HG03139 (cell line): ENCODE measurements around the gene CDC42BPG.
"Not testable (repeated sequence)": the region's sequence is repeated elsewhere in the genome, so short reads cannot be mapped to it uniquely, and the experiment has no call there.

Source experiments
- ATAC-seq: cut with Tn5 transposase; IDR thresholded peaks from one replicate; pipeline ENCODE4 v1.9.1; 2021; ENCODE audit not compliant: unreplicated experiment

Gene CDC42BPG

DNA sequence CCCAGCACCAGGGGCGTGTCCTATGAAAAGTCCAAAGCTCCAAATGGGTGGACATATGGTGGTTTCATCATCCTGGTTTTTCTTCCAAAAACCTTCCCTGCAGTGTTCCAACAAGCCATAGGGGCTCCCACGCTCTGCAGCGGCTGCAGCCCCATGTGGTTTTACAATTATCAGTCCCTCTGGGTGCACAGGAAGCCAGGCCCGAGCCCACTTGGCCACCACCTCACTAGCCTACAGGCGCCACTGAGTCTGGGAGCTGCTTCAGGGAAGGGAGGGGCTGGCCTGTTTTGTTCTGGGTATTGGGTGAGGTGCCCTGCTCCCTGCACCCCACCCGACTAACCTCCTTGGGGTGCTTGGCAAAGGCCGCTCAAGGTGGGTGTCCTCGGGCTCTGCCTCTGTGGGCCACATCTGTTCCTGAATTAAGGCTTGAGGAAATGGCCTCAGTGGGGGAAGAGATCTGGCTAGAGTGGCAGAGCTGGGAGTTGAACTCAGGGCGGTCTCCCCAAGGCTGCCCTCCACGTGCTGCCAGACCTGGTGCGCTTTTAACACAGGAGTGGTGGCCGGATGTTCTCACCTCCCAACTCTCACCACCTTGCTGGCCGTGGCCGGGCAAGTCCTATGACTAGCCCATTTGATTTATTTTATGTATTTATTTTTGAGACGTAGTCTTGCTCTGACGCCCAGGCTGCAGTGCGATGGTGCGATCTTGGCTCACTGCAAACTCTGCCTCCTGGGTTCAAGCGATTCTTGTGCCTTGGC is 5.3 kb upstream of the CDC42BPG start:
- no peak for ATAC-seq

DNA sequence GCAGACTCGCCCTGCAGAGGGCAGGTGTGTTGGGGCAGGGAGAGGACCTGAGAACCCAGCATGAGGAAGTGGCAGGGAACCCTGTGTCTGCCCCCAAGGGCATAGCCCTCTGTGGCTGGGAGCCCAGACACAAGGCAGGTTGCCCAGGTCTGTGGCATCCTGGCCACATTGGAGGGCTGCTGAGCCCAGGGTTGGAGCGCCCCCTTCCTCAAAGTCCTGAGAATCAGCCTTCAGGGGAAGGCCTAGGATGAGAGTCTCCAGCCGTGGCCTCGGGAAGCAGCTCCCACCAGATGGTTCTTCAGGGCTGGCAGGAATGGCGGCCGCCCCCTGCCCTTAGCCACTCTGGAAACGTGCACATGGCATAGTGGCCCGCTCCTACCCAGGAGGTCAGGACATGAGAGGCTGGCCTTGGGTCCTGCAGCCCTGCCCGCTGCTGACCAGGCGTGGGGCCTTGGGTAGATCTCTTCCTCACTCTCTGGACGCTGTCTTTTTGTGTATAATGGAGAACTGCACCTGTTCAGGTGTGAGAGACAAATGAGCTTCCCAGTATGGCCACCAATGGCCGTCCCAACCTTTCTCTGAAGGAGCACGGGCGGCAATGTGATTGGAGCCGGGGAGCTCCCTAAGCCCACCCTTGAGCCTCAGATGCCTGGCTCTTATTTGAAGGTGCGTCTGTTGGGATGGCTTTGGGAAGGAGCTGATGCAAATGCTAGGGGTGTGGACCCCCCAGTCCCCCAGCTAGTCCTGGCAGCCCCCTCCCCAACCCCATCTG is 4.6 kb upstream of the CDC42BPG start:
- no peak for ATAC-seq

DNA sequence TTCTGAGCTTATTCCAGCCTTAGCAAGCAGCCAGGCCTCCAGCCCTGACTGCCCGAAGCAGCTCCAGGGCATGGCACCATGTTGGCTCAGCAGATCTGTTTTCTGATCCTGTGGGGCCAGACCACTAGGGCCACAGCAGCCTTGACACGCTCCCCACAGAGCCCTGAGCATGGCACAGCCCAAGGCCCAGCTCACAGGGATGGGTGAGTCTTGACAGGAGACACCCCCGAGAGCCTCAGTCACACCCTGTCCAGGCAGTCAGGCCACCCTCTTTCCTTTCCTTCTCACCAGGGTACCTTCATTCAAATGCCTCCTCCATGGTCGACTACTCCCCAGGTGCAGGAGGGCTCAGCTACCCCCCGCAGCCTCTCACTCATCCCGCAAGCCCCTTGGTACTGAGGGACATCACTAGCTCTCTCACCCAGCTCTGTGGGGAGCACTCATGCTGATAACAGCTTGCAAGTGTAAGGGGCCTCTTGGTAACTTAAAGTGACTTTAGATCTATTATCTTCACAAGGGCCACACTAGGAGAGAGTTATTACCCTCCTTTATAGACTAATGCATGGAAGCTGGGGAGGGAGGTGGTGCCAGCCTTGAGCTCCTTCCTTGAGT is 3.9 kb upstream of the CDC42BPG start:
- no peak for ATAC-seq

DNA sequence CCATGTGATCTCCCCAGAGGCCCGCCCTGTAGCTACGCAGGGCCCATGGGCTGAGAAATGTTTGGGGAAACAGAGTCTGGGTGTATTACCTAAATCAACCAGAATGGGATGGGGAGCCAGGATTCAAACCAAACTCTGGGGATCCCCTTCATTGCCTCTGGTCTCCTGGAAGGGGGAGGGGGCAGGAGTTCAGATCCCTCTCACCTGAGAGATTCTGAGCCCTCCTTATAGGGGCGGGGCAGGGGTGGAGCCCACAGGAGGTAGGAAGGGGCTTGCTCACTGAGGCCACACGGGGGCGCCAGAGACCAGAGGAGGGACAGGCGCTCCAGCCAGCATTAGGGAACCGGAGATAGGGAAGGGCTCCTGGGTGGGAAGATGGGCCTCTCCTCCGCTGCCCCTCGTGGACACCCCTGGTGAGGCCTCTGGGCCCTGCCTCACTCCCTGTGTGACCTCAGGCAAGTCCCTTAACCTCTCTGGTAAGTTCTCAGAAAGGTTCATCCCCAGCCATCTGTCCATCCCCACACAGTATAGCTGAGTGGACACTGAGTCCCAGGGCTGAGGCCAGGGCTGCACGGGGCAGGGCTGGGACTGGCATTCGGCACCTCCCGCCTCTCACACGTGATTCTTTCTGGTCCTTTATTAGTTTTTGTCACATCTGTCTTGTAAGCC is 2.7 kb upstream of the CDC42BPG start:
- no peak for ATAC-seq

DNA sequence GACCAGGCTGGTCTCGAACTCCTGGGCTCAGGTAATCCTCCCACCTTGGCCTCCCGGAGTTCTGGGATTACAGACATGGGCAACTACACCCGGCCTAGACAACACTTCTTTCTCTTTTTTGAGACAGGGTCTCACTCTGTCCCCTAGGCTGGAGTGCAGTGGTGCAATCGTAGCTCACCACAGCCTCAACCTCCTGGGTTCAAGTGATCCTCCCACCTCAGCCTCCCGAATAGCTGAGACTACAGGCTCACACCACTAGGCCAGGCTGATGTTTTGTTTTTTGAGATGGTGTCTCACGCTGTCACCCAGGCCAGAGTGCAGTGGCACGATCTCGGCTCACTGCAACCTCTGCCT is 1.3 kb upstream of the CDC42BPG start:
- ATAC-seq = not testable (repeated sequence)

DNA sequence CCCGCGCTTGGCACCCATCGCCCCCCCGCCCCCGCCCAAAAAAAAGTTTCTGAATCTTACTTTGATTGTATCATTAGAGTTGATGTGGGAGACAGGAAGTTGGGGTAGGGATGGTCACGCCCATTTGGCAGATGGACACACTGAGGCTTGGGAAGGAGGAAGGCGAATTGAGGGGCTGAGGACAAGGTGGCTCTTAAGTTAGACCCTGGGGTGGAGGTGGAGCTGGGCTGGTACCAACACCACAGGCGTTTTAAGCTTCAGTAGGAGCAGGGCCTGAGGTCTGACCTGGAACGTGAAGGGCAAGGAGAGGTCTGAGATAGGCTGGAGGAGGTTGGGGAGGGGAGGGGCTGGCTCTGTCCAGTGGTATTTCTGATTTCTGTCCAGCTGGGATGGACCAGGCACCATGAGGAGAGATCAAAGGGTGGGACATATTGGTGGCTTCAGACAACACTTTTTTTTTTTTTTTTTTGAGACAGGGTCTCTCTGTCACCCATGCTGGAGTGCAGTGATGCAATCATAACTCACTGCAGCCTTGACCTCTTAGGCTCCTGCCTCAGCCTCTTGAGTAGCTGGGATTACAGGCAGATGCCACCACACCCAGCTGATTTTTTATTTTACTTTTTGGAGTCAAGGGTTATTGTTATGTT is 799 bp upstream of the CDC42BPG start:
- ATAC-seq = no peak

DNA sequence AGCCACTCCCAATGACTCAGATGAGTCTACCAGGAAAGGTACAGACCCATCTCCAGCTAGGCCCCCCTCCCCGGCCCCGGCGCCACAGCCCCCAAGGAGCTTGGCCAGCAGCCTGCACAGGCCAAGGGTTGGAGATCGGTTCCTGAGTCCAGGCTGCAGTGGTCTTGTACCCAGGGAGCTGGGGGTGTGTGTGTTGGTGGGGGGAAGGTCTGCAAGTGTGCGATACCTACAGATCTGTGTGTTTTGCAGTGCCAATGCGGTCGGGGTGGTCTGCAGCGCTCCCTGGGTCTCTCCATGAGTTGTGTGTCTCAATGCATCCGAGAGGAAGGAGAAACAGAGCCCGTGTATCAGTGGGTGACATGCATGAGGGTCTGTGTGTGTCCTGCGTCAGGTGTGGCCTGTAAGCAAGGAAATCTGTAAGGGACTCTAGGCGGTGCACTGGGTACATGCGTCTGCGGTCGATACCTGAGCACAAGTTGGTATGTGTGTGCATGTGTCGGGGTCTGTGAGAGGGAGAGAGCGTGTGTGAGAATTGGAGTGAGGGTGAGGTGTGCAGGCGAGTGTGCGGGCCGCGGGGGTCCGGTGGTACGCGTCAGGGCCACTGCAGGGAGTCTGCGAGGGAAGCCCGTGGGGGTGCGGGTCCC is 645 bp downstream of the CDC42BPG start:
- no peak for ATAC-seq

DNA sequence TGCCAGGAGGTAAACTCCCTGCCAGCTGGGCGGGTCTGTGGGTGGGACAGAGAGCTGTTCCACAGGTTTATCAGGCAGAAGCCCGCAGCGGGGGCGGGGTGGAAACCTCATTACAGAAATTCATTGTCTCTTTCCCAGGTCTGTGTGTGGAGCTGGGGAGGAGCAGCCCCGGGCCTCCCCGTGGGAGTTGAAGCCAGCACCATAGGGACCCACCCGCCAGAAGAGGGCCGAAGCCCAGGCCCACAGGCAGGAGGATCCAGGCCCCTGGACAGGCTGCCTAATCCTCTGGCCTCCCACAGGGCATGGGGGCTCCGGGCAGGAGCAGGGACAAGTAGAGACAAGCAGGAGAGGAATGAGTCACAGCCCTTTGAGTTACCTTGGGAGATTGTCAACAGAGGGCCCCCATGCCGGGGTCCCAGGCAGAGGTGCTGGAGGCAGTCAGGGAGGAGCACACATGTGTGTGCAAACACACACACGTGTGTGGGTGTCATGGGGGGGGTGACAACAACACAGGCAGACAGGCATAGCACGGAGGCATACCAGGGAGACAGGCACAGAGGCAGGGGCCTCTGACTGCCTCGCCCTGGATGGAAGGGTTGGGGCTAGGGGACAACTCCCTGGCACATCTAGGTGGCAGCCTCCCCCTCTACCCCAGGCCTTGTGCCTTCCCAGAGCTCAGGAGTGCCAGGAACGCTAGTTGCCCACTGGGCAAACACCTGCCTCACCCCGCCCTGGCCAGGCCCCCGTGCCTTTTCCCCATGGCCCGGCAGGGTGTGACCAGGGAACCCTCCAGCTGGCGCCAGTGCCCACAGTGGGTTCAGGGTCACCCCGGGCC is 1.4 kb downstream of the CDC42BPG start:
- ATAC-seq = no peak

DNA sequence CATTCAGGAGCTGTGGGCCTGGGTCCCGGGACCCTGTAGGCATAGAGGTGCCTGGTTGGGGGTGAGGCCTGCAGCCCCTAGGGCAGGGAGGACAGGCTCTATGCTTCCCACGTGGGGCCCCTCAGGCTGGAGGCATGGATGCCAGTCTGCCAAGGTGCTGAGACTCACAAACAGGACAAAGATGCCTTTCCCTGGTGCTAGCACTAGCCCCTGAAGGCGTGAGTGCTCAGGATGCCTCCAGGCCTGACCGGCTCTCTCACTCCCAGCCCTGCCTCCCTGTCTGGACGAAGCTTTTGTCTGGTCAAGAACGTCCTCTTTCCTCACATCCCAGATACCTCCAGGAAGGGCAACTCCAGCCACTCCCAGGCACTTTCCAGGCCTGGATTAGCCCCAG is 2.1 kb downstream of the CDC42BPG start:
- ATAC-seq = no peak

DNA sequence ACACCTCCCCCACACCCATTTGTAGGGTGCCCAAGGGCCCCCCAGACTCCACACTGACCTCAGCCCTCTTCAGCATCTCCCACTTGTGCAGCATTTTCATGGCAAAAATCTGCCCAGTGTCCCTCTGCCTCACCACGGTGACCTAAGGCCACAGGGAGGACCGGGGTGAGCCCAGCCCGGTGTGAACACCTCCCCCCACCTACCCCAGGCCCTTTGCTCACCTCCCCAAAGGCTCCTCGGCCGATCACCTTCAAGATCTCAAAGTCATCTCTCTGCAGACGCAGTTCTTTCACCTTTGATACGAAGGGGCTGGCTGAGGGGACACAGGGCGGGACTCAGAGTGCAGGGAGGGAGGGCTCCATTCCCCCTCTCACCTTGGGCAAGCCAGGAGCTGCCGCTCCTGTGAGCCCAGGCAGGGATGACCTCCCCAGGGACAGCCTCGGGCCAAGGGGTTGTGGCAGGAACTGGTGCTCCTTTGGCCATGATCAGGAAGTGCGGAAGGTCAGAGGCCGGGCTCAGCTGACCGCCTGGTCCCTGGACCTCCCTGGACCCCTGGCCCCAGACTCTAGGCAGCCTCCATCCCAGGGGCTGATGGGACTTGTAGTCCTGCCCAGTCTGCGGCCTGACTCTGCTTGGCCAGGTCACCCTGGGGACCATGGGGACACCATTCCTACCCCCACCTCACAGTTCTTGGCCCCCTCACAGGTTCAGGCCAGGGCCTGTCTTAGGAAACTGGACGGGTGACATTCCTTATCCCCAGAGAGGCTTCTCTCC is 2.7 kb downstream of the CDC42BPG start:
- ATAC-seq = no peak

DNA sequence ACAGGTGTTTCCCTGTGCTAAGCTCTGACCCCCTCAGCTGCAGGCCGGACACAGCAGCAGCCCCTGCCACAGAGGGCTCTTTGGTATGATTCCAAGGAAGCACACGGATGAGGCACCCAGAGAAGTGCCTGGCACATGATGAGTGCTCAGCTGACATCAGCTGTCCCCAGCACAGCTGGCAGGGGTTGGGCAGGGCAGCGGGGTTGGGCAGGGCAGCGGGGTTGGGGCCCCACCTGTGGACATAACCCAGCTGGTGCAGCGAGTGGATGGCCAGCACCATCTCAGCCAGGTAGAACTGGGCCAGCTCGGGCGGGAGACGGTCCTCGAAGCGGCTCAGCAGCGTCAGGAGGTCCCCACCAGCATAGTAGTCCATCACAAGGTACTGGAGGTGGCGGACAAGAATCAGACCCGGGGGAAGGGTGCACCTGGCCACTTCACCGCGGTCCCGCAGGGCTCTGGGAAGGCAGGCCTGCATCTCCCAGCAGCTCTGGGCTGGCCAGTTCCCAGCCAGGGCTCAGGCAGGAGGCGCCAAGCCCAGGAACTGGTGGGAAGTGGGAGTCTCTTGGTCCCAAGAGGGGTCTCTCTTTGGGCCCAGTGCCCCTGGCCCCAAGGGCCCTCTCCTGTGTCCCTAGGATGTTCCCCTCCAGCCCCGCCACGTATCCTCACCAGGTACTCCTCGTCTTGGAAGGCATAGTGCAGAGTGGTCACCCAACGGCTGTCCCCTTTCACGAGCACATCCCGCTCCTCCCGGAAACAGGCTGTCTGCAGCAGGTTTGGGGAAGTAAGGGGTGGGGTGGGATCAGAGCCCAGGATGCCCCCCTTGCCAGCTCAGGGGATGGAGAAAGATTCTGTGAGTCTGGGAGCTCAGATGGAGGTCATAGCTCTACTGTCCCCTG is 4.3 kb downstream of the CDC42BPG start:
- no peak for ATAC-seq

DNA sequence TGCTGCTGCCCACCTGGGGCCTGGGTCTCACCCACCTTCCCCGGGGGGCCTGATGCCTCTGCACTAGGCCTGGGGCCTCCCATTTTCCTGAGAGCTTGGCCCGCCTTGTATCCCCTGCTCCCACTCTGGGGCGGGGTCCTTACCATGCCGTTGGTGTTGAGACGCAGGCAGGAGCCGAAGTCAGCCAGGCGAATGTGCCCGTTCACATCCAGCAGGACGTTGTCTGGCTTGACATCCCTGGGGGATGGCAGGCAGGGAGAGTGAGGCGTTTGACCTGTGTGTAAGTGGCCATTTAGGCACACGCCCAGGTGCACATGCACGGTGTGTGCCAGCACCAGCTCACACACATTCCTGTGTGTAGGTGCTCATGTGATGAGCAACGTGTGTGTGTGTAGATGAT is 5.1 kb downstream of the CDC42BPG start:
- no peak for ATAC-seq

DNA sequence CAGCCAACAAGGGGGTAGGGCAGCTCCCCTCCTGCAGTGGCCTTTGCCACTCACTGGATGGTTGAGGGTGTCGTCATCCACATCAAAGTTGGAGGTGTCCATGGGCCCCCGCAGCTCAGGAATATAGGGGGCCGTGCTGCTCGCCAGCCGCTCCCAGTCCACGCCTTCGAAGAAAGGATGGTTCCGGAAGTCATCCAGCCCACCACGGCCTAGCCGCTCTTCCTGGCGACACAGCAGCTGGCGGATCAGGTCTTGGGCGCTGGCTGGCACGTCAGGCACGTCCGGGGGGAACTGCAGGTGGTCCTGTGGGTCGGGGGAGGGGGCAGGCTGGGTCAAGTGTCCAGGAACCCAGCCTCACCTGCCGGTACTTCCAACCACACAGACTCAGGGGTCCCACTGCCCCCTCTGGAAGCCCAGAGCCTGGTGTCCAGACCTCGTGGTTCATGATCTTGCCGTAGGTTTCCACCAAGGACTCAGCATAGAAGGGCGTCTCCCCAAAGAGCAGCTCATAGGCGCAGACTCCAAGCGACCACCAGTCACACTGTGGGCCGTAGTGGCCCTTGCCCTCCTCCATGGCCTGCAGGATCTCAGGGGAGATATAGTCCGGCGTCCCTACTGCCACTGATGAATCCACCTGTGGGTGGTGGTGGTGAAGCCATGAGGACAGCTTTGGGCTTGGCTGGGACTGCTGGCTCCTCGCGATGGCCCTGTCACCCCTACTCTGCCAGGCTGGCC is 5.7 kb downstream of the CDC42BPG start:
- ATAC-seq = no peak

DNA sequence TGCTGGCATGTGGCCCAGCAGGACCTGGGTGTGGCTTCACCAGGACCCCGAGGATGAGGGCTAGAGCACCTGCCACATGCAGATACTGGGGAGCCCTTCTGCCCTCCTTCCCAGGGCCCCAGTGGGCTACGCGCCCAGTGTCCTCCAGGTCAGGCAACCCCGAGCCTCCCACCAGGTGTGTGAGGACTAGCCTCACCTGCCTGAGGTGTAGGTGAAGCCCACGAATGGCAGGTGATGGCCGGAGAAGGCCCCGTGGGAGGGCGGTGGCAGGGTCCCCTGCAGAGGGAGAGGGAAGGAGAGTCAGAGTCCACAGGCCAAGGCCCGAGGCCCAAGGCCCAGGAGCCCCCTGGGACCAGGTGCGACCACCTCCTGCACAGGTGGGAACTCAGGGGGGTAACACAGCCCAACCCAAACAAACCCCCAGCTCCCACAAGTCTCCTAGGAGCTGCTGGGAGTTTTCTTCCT is 6.5 kb downstream of the CDC42BPG start:
- no peak for ATAC-seq

DNA sequence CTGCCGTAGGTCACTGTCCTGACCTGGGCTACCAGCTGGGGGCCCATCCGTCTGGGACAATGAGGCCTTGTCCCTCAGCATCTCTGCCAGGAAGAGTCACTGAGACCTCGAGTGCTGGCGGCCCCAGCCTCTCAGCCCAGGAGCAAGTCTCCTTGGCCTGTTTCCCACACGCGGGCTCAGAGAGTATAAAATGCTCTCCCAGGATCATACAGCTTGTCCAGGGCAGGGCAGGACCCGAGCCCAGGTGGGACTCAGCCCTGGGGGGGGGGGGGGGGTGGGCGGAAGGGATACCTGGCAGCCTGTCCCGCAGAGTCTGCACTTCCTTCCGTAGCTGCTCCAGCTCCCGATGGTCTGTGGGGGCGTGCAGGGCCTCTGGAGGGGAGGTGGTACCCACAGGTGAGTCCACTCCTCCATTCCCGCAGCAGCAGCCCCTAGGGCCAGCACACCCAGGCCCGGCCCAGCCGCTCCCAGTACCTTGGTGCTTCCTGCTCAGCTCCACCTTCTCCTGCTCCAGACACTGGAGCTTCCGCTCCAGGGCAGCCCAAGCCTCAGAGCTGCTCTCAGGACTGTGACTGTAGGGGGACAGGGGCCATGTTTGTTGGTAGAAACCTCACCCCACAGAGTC is 7.9 kb downstream of the CDC42BPG start:
- no peak for ATAC-seq

DNA sequence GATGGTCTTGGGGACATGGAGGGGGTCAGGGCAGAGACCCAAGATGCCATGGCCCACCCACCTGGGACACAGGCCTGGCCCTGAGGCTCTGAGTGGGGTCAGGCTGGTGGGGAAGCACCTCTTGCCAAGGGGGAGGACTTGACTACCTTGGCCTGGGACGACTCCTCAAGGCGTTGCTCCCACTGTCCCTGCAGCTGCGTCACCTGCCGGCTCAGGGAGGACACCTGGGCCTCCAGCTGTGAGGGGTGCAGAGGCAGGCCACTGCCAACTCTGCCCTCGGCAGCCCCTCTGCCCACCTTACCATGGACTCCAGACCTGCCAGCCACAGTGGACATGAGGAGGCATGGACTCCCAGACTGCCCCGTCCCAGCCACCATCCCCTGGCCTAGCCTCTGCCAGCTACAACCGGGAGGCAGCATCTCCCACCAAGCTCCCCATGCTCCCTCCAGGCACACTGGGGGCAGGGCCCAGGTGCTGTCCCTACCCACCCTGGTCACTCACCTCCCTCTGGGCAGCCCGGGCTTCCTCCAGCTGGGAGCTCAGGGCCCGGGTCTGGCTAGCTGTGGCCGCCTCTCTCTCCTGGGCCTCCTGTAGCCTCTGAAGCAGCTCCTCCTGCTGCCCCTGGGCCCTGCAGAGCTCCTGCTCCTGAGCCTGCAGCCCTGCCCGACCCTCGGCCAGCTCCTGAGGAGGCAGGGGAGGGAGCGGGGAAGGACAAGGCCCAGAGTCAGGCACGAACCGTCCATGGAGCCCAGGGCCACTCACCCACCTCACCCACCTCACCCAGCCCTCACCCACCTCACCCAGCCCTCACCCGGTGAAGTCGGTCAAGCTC is 8.6 kb downstream of the CDC42BPG start:
- no peak for ATAC-seq
